ENCODE measurements around the gene SORBS1.

DNA sequence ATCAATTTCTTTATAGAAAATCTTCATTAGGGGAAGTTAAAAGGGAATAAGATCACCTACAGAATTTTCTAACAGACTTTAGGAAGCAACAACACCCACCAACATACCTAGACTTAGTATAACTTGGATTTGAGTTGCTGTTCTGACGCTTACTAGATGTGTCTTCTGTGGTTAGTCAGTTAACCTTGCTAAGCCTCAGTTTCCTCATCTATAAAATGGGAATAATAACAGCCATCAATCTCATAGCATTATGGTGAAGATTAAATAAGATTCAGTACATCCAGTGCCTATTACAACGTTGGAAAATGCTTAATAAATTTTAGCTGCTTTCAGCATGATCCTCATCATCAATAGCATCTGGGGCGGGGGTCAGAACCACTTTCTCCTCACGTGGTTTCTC, 106.2 kb downstream of the SORBS1 start:
- no peak for TF ChIP-seq POLR2A (IDR thresholded peaks at IDR 0.05)
- TF ChIP-seq, protein P1, sequence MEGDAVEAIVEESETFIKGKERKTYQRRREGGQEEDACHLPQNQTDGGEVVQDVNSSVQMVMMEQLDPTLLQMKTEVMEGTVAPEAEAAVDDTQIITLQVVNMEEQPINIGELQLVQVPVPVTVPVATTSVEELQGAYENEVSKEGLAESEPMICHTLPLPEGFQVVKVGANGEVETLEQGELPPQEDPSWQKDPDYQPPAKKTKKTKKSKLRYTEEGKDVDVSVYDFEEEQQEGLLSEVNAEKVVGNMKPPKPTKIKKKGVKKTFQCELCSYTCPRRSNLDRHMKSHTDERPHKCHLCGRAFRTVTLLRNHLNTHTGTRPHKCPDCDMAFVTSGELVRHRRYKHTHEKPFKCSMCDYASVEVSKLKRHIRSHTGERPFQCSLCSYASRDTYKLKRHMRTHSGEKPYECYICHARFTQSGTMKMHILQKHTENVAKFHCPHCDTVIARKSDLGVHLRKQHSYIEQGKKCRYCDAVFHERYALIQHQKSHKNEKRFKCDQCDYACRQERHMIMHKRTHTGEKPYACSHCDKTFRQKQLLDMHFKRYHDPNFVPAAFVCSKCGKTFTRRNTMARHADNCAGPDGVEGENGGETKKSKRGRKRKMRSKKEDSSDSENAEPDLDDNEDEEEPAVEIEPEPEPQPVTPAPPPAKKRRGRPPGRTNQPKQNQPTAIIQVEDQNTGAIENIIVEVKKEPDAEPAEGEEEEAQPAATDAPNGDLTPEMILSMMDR (IDR thresholded peaks at IDR 0.05), result no peak
